KMS-11 (cell line): ENCODE results near the gene RORC.
"Not testable (repeated sequence)": the region's sequence is repeated elsewhere in the genome, so short reads cannot be mapped to it uniquely, and the experiment has no call there.

Experiments
- H2AFZ ChIP-seq: fragments of 200-600 bp; sonication (generic); 2 replicates; pipeline ENCODE4 v1.6.1; 2016; ENCODE audit warnings: antibody characterized with exemption, mixed run types, low read depth
- H3K27ac ChIP-seq: fragments of 200-600 bp; sonication (generic); 2 replicates; pipeline ENCODE4 v1.6.1; 2016; ENCODE audit warnings: mild to moderate bottlenecking, mixed run types
- H3K27me3 ChIP-seq: fragments of 200-600 bp; sonication (generic); 2 replicates; pipeline ENCODE4 v1.6.1; 2017; ENCODE audit warnings: mild to moderate bottlenecking, low read depth, mixed run types, moderate library complexity; ENCODE audit not compliant: insufficient read depth
- H3K36me3 ChIP-seq: fragments of 200-600 bp; sonication (generic); 2 replicates; pipeline ENCODE4 v1.6.1; 2017; ENCODE audit warnings: mild to moderate bottlenecking, mixed run types; ENCODE audit not compliant: insufficient read depth
- H3K4me1 ChIP-seq: fragments of 200-600 bp; sonication (generic); 2 replicates; pipeline ENCODE4 v1.6.1; 2016; ENCODE audit warnings: mild to moderate bottlenecking, low read depth, mixed run types; ENCODE audit not compliant: poor library complexity, severe bottlenecking
- H3K4me2 ChIP-seq: fragments of 200-600 bp; sonication (generic); 2 replicates; pipeline ENCODE4 v1.7.0; 2016; ENCODE audit warnings: mild to moderate bottlenecking, mixed run types
- H3K4me3 ChIP-seq: fragments of 200-600 bp; sonication (generic); IDR thresholded peaks from 2 replicates; pipeline ENCODE4 v1.6.1; 2017; ENCODE audit warnings: low read depth, low read length, mixed read lengths; ENCODE audit not compliant: insufficient read depth
- H3K79me2 ChIP-seq: fragments of 200-600 bp; sonication (generic); 2 replicates; pipeline ENCODE4 v1.6.1; 2016; ENCODE audit warnings: low read depth, mixed run types; ENCODE audit not compliant: insufficient read depth
- H3K9ac ChIP-seq: fragments of 200-600 bp; sonication (generic); 2 replicates; pipeline ENCODE4 v1.6.1; 2016; ENCODE audit warnings: mild to moderate bottlenecking, mixed run types
- H4K20me1 ChIP-seq: fragments of 200-600 bp; sonication (generic); 2 replicates; pipeline ENCODE4 v1.6.1; 2016; ENCODE audit warnings: mild to moderate bottlenecking, mixed run types; ENCODE audit not compliant: insufficient read depth
- CTCF ChIP-seq: fragments of 200-600 bp; sonication (generic); conservative IDR thresholded peaks from 2 replicates; pipeline ENCODE4 v1.6.1; 2017; ENCODE audit warnings: low read depth, mild to moderate bottlenecking, antibody characterized with exemption, low read length, moderate library complexity, mixed read lengths

RORC gene

GRCh38 chr1:151831605-151832004 lies at the start of gene RORC:
Gene RORC, minus strand, starts transcription at chr1:151831802. Its CDS starts 38 bp downstream, at chr1:151831764.
- Histone ChIP-seq H3K36me3 (no peaks in the 10 kb centered on the region), H3K4me3 (no peak within 1 kb of the TSS), H3K27ac (no peak within 1 kb of the TSS), H3K79me2 (no peaks in the 10 kb centered on the region), H4K20me1 (no peaks in the 10 kb centered on the region), H3K4me1 (peaks cover 40% of the 10 kb centered on the region), H3K27me3 (no peaks in the 10 kb centered on the region), H3K4me2 (no peak within 1 kb of the TSS), H2AFZ (peak within 1 kb of the TSS; percentile 47; the same call in 1 of the 2 replicates), H3K9ac (no peak within 1 kb of the TSS)
- TF ChIP-seq CTCF, result no peak

GRCh38 chr1:151875419-151876097 lies 44.0 kb upstream of the RORC start:
- no peak for TF ChIP-seq CTCF

GRCh38 chr1:151872776-151873175 lies 41.2 kb upstream of the RORC start:
- H3K27ac ChIP-seq, H3K36me3 ChIP-seq, H3K4me3 ChIP-seq, H3K79me2 ChIP-seq, H4K20me1 ChIP-seq, H3K9ac ChIP-seq, H3K4me2 ChIP-seq, H3K27me3 ChIP-seq, H2AFZ ChIP-seq, H3K4me1 ChIP-seq: not testable (repeated sequence)

More at GRCh38 chr1:151875419-151876097, 44.0 kb upstream of the RORC start:
- H3K79me2 ChIP-seq, result no peaks in the 10 kb centered on the region
- H2AFZ ChIP-seq, result no peak overlapping the region
- no peak overlapping the region for H3K4me3 ChIP-seq
- H3K36me3 ChIP-seq, result no peaks in the 10 kb centered on the region
- H4K20me1 ChIP-seq, result no peaks in the 10 kb centered on the region
- H3K27ac ChIP-seq, result no peak overlapping the region
- no peaks in the 10 kb centered on the region for H3K27me3 ChIP-seq
- H3K4me2 ChIP-seq, result no peak overlapping the region
- peaks cover 6% of the 10 kb centered on the region for H3K4me1 ChIP-seq
- H3K9ac ChIP-seq, result no peak overlapping the region

- Histone ChIP-seq H3K36me3 (no peaks in the 10 kb centered on the region), H3K4me1 (peaks cover 6% of the 10 kb centered on the region), H3K9ac (no peak overlapping the region), H3K27ac (no peak overlapping the region), H4K20me1 (no peaks in the 10 kb centered on the region), H3K79me2 (no peaks in the 10 kb centered on the region), H3K4me2 (no peak overlapping the region), H2AFZ (no peak overlapping the region), H3K4me3 (no peak overlapping the region), H3K27me3 (no peaks in the 10 kb centered on the region)
- no peak for TF ChIP-seq CTCF
Measured at GRCh38 chr1:151871284-151872030, 39.9 kb upstream of the RORC start.

- Histone ChIP-seq H3K27ac (no peak overlapping the region), H3K36me3 (no peaks in the 10 kb centered on the region), H3K79me2 (no peaks in the 10 kb centered on the region), H2AFZ (no peak overlapping the region), H3K4me2 (no peak overlapping the region), H3K4me3 (no peak overlapping the region), H4K20me1 (no peaks in the 10 kb centered on the region), H3K9ac (no peak overlapping the region), H3K4me1 (no peaks in the 10 kb centered on the region), H3K27me3 (no peaks in the 10 kb centered on the region)
- no peak for TF ChIP-seq CTCF
Measured at GRCh38 chr1:151868486-151868885, 36.9 kb upstream of the RORC start.
